ENCODE data around the gene CGNL1.
A peak's percentile ranks its signal among the peaks of the same experiment; 100 is the strongest.

Gene CGNL1

DNA sequence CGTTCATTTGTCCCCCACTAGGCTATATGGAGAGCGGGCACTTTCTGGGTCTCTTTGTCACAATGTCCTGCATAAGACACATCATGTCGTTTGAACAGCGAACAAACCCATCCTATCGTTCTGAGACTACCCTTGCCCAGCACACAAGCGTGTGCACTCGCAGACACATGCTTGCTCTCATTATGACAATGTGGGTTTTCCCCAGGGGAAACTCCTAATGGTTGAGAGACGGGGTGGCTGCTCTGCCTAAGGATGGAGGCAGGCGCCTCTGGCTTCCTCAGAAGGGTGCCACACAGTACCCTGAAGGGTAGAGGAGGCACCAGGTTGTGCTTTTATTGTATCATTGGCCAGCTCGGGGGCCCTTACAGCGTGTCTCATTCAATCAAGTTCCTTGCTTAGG lies 164.4 kb downstream of the CGNL1 start:
- no peak for DNase-seq (ENCODE audit: low read depth in 1 of 2, low spot score in 1 of 2)
- Histone ChIP-seq H3K27ac (replicated peaks) (no peak overlapping the region), H3K27me3 (ENCODE audit: insufficient read depth, poor library complexity, severe bottlenecking) (no peaks in the 10 kb centered on the region), H3K4me3 (replicated peaks; ENCODE audit: insufficient read depth, low read length) (no peak overlapping the region)
- TF ChIP-seq CTCF (IDR thresholded peaks at IDR 0.05; ENCODE audit: insufficient read depth, low read length) (no peak), SPI1 (IDR thresholded peaks at IDR 0.05; ENCODE audit: borderline replicate concordance, low read depth) (no peak), POLR2AphosphoS5 (IDR thresholded peaks at IDR 0.05; ENCODE audit: low read depth) (no peak), GABPA (IDR thresholded peaks at IDR 0.05; ENCODE audit: low read depth) (no peak), REST (IDR thresholded peaks at IDR 0.05; ENCODE audit: insufficient replicate concordance, low read depth) (no peak)

DNA sequence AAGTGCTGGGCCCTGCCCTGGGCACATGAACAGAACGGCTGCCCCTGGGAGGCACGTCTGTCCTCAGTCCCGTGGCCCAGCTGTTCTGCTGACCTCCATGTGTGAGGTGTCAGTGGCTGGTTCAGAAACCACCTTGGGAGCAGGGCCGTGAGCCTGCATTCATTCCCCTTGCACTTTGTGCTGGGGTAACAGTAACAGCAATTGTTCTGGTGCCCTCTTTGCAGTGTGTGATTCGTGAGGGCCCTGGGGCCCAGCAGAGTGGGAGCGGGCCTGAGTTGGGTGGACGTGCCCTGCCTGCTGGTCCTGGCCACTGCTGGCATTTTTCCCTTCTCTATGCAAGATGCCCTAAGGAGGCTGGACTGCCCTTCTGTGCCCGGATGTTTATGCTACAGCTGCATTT lies 165.0 kb downstream of the CGNL1 start:
- no peak for TF ChIP-seq POLR2AphosphoS5 (IDR thresholded peaks at IDR 0.05; ENCODE audit: low read depth)
- TF ChIP-seq SPI1 (IDR thresholded peaks at IDR 0.05; ENCODE audit: borderline replicate concordance, low read depth): no peak
- TF ChIP-seq REST (IDR thresholded peaks at IDR 0.05; ENCODE audit: insufficient replicate concordance, low read depth): no peak
- TF ChIP-seq CTCF (IDR thresholded peaks at IDR 0.05; ENCODE audit: insufficient read depth, low read length): no peak
- no peak for TF ChIP-seq GABPA (IDR thresholded peaks at IDR 0.05; ENCODE audit: low read depth)
- H3K27me3 ChIP-seq (ENCODE audit: insufficient read depth, poor library complexity, severe bottlenecking): no peaks in the 10 kb centered on the region
- H3K27ac ChIP-seq (replicated peaks): no peak overlapping the region
- no peak overlapping the region for H3K4me3 ChIP-seq (replicated peaks; ENCODE audit: insufficient read depth, low read length)
- DNase-seq (ENCODE audit: low read depth in 1 of 2, low spot score in 1 of 2): no peak

DNA sequence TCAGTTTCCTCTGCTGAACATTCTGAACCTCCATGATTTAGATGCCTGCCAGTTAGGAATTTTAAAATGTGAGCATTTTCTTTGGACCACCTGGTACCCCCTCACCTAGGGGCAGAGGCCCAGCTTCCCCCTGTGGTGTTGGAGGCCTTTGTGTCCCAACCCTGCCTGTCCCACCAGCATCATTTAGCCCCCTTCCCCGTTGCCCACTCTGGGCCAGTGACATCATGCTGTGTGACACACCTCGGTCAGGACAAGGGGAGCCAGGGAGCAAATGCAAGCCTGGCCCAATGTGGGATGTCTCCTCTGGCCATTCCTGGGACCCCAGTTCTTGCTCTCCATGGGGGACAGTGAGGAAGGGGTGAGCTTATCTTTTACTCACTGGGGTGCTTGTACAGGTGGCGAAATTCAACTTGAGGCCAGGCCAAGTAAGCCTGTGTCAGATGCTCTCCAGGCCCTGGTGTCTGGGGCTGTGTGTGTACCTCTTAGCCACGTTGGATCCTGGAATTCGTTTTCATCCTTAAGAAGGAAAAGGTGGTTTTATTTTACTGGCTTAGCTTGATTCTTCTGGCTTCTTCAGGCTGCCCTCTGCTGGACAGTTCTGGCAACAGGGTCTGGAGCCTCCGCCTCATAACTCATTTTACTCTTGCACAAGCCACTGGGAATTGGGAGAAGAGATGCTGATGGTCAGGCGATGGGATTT lies 165.7 kb downstream of the CGNL1 start:
- TF ChIP-seq CTCF (IDR thresholded peaks at IDR 0.05; ENCODE audit: insufficient read depth, low read length) (peak; percentile 85), POLR2AphosphoS5 (IDR thresholded peaks at IDR 0.05; ENCODE audit: low read depth) (no peak), GABPA (IDR thresholded peaks at IDR 0.05; ENCODE audit: low read depth) (no peak), REST (IDR thresholded peaks at IDR 0.05; ENCODE audit: insufficient replicate concordance, low read depth) (no peak), SPI1 (IDR thresholded peaks at IDR 0.05; ENCODE audit: borderline replicate concordance, low read depth) (no peak)
- H3K4me3 ChIP-seq (replicated peaks; ENCODE audit: insufficient read depth, low read length): no peak overlapping the region
- H3K27me3 ChIP-seq (ENCODE audit: insufficient read depth, poor library complexity, severe bottlenecking): no peaks in the 10 kb centered on the region
- peak in 1 of 2 experiments; percentile 40 for DNase-seq (ENCODE audit: low read depth in 1 of 2, low spot score in 1 of 2)
- no peak overlapping the region for H3K27ac ChIP-seq (replicated peaks)

All from HL-60 (cell line).